ENCODE results near the gene TRAPPC11. TPM values are rescaled to one million over a fixed set of nuclear protein-coding genes. Genes with fewer than 3 reads are reported as not detected.

Gene TRAPPC11
- total RNA-seq, 1 donor from 2014 or later: 37.3 TPM

DNA sequence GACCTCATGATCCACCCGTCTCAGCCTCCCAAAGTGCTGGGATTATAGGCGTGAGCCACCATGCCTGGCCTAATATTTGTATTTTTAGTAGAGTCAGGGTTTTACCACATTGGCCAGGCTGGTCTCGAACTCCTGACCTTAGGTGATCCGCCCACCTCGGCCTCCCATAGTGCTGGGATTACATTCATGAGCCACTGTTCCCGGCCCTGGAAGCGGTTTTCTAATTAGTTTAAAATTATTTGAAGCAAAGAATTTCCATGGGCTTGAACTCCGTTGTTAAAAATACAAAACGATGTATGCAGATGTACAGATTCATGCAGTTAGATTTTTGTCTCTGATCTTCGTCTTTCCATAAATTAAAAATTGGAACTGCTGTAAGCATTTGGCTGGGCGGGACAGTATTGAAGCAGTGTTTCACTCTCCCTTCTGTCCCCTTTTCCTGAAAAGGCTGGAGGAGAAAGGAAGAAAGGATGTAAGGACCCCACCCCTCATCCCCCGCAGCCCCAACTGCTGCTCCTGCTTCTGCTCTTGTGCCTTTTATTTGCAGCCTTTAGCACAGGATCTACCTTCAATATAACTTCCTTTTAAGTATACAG is 12.0 kb downstream of the TRAPPC11 start:
- Mint-ChIP-seq H3K27ac (ENCODE audit: unreplicated experiment) (no peak overlapping the region), H3K4me3 (ENCODE audit: unreplicated experiment) (no peak overlapping the region), H3K4me1 (ENCODE audit: unreplicated experiment) (peaks cover 1% of the 10 kb centered on the region), H3K27me3 (ENCODE audit: unreplicated experiment) (no peaks in the 10 kb centered on the region), H3K9me3 (ENCODE audit: unreplicated experiment) (no peaks in the 10 kb centered on the region), H3K36me3 (ENCODE audit: unreplicated experiment) (peaks cover 28% of the 10 kb centered on the region)
- DNase-seq (ENCODE audit: extremely low spot score, unreplicated experiment): no peak
- TF ChIP-seq, protein P1, sequence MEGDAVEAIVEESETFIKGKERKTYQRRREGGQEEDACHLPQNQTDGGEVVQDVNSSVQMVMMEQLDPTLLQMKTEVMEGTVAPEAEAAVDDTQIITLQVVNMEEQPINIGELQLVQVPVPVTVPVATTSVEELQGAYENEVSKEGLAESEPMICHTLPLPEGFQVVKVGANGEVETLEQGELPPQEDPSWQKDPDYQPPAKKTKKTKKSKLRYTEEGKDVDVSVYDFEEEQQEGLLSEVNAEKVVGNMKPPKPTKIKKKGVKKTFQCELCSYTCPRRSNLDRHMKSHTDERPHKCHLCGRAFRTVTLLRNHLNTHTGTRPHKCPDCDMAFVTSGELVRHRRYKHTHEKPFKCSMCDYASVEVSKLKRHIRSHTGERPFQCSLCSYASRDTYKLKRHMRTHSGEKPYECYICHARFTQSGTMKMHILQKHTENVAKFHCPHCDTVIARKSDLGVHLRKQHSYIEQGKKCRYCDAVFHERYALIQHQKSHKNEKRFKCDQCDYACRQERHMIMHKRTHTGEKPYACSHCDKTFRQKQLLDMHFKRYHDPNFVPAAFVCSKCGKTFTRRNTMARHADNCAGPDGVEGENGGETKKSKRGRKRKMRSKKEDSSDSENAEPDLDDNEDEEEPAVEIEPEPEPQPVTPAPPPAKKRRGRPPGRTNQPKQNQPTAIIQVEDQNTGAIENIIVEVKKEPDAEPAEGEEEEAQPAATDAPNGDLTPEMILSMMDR (IDR thresholded peaks at IDR 0.05): no peak

DNA sequence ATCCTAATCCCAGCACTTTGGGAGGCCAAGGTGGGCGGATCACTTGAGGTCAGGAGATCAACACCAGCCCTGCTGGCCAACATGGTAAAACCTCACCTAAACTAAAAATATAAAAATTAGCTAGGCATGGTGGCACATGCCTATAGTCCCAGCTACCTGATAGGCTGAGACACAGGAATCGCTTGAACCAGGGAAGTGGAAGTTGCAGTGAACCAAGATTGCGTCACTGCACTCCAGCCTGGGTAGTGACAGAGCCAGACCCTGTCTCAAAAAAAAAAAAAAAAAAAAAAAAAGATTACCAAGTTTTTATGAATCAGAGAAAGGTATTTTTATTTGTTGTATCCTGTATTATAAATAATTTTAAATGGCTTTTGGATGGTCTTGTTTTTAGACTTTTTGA is 15.1 kb downstream of the TRAPPC11 start:
- peaks cover 29% of the 10 kb centered on the region for H3K36me3 Mint-ChIP-seq (ENCODE audit: unreplicated experiment)
- no peak for DNase-seq (ENCODE audit: extremely low spot score, unreplicated experiment)
- no peaks in the 10 kb centered on the region for H3K9me3 Mint-ChIP-seq (ENCODE audit: unreplicated experiment)
- TF ChIP-seq, protein P1 (IDR thresholded peaks at IDR 0.05): no peak
- peaks cover 1% of the 10 kb centered on the region for H3K4me1 Mint-ChIP-seq (ENCODE audit: unreplicated experiment)
- no peaks in the 10 kb centered on the region for H3K27me3 Mint-ChIP-seq (ENCODE audit: unreplicated experiment)
- no peak overlapping the region for H3K4me3 Mint-ChIP-seq (ENCODE audit: unreplicated experiment)
- H3K27ac Mint-ChIP-seq (ENCODE audit: unreplicated experiment): no peak overlapping the region

DNA sequence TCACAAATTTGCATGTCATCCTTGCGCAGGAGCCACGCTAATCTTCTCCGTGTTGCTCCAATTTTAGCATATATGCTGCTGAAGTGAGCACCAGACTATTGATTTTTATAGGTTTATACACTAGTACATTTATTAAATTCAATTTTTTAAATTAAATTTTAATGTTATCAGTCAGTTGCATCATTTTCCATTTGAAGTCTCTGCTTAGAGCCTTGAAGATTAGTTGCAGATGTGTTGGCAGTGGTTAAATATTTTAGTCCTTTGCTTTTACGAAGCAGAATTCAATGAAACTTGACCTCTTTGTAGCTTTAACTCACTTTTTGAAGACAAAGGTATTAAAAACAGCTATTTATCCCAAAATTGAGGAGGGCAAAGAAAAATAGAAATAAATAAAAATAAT is 16.5 kb downstream of the TRAPPC11 start:
- Mint-ChIP-seq H3K36me3 (ENCODE audit: unreplicated experiment) (peaks cover 35% of the 10 kb centered on the region), H3K27ac (ENCODE audit: unreplicated experiment) (no peak overlapping the region), H3K4me3 (ENCODE audit: unreplicated experiment) (no peak overlapping the region), H3K4me1 (ENCODE audit: unreplicated experiment) (peaks cover 1% of the 10 kb centered on the region), H3K9me3 (ENCODE audit: unreplicated experiment) (no peaks in the 10 kb centered on the region), H3K27me3 (ENCODE audit: unreplicated experiment) (no peaks in the 10 kb centered on the region)
- no peak for DNase-seq (ENCODE audit: extremely low spot score, unreplicated experiment)
- TF ChIP-seq, protein P1 (IDR thresholded peaks at IDR 0.05): no peak

DNA sequence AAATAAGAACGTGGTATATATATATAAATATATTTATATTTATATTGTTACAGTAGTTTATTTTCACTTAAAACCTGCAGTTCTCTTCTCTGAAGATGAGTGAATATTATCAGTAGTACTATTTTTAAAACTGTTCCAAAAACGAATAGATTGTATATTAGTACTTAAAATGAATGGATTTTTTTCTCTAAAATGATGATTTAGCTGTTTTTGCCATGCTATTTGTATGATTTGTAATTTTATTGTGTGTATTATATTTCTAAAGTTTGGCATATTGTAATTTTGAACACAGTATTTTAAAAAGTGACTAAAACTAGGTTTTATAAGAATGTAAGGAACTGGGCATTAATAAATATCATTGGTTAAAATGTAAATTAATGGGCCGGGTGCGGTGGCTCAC is 22.0 kb downstream of the TRAPPC11 start:
- Mint-ChIP-seq H3K36me3 (ENCODE audit: unreplicated experiment) (peaks cover 42% of the 10 kb centered on the region), H3K4me3 (ENCODE audit: unreplicated experiment) (no peak overlapping the region), H3K27me3 (ENCODE audit: unreplicated experiment) (no peaks in the 10 kb centered on the region), H3K27ac (ENCODE audit: unreplicated experiment) (no peak overlapping the region), H3K9me3 (ENCODE audit: unreplicated experiment) (no peaks in the 10 kb centered on the region), H3K4me1 (ENCODE audit: unreplicated experiment) (no peaks in the 10 kb centered on the region)
- DNase-seq (ENCODE audit: extremely low spot score, unreplicated experiment): no peak
- TF ChIP-seq, protein P1 (IDR thresholded peaks at IDR 0.05): no peak

DNA sequence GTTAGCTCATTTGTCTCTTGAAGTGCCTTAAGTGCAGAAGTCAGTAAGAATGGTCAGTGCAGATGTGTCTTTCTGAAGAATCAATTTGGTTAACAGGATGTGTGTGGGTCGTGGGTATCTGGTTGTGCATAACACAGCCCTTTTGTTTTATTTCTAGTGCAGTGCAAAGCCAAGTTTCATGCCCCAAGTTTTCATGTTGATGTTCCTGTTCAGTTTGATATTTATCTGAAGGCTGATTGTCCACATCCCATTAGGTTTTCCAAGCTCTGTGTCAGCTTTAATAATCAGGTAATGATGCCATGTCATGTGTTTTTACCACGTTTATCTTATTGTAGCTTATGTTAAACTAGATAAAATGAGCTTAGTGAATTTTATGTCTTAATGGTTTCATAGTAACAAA is 27.4 kb downstream of the TRAPPC11 start:
- H3K36me3 Mint-ChIP-seq (ENCODE audit: unreplicated experiment): peaks cover 44% of the 10 kb centered on the region
- no peak for DNase-seq (ENCODE audit: extremely low spot score, unreplicated experiment)
- TF ChIP-seq, protein P1 (IDR thresholded peaks at IDR 0.05): no peak
- H3K27me3 Mint-ChIP-seq (ENCODE audit: unreplicated experiment): no peaks in the 10 kb centered on the region
- H3K27ac Mint-ChIP-seq (ENCODE audit: unreplicated experiment): no peak overlapping the region
- H3K4me3 Mint-ChIP-seq (ENCODE audit: unreplicated experiment): no peak overlapping the region
- no peaks in the 10 kb centered on the region for H3K4me1 Mint-ChIP-seq (ENCODE audit: unreplicated experiment)
- H3K9me3 Mint-ChIP-seq (ENCODE audit: unreplicated experiment): no peaks in the 10 kb centered on the region
